Right lobe of liver (tissue), 6 donors: Measurements from ENCODE around the gene MFSD1. TPM values are rescaled to one million over a fixed set of nuclear protein-coding genes. Genes with fewer than 3 reads are reported as not detected.
A peak's percentile ranks its signal among the peaks of the same experiment; 100 is the strongest.

Source experiments
- ATAC-seq, 4 donors: fragments of 200-7000 bp; cut with Tn5 transposase; one replicate each; pipeline ENCODE4 v1.9.1; 2020; ENCODE audit warnings: mild to moderate bottlenecking in 4 of 4, moderate library complexity in 4 of 4
- DNase-seq, 3 donors: peaks; one replicate each; pipeline ENCODE4 v3.0.0-alpha.2; 2020
- H3K27ac ChIP-seq, 3 donors: fragments of 200-600 bp; one replicate each; pipeline ENCODE4 v1.8.0; 2022
- H3K27me3 ChIP-seq, 2 donors: fragments of 200-600 bp; one replicate each; pipeline ENCODE4 v1.8.0; 2022
- H3K36me3 ChIP-seq, 4 donors: fragments of 200-600 bp; sonication (generic) in 1 of 4; one replicate each; pipeline versions ENCODE4 v1.5.1 to v1.8.0; 2017 to 2022; ENCODE audit warnings: control low read depth in 1 of 4
- H3K4me1 ChIP-seq, 4 donors: fragments of 200-600 bp; sonication (generic) in 1 of 4; one replicate each; pipeline versions ENCODE4 v1.5.1 to v1.8.0; 2017 to 2022; ENCODE audit warnings: control low read depth in 1 of 4
- H3K4me3 ChIP-seq, 3 donors: fragments of 200-600 bp; one replicate each; pipeline ENCODE4 v1.8.0; 2022
- H3K9me3 ChIP-seq, 4 donors: fragments of 200-600 bp; sonication (generic) in 1 of 4; one replicate each; pipeline versions ENCODE4 v1.5.1 to v1.8.0; 2017 to 2022; ENCODE audit warnings: control low read depth in 1 of 4
- POLR2A ChIP-seq: fragments of 450-650 bp; IDR thresholded peaks from one replicate; pipeline ENCODE4 v1.6.1; 2017; ENCODE audit warnings: antibody characterized with exemption, mild to moderate bottlenecking
- WGBS: methylation state at CpG from one replicate; pipeline ENCODE4 v1.1.6; 2018; ENCODE audit warnings: low coverage, low lambda C conversion rate; ENCODE audit not compliant: insufficient coverage; ENCODE audit errors: missing lambda C conversion rate; 5-methylcytosine and 5-hydroxymethylcytosine counted together
- intact Hi-C, 2 donors: fragments of 100-400 bp; cut with DNase I; formaldehyde crosslinking; loops; one replicate each; pipeline versions ENCODE4 v1.11.2 to v1.14.1; 2022
- total RNA-seq, 6 experiments: library from RNA; depleted of rRNA in 2 of 6; stranded (reverse); fragments of >200 nt in 2 of 6; fragmentation: NEBNext Ultra II Directional in 3 of 6; extraction: Animal tissue kit (Norgen Biotek cat#: 25700) in 3 of 6; gene quantifications; one replicate each; pipeline versions ENCODE4 v1.1.0 to v1.2.4, GENCODE V29; 2016 to 2023
- TF ChIP-seq, protein P1 (sequence below), 4 donors: fragments of 200-600 bp in 3 of 4; fragments of 450-650 bp in 1 of 4; IDR thresholded peaks; one replicate each; pipeline versions ENCODE4 v1.5.1 to v1.8.0; 2016 to 2022; ENCODE audit warnings: antibody characterized with exemption in 4 of 4, mild to moderate bottlenecking in 2 of 4
- donor health status: DM: no; HTN: yes; CAD: no.
- donor health status: DM: no; HTN: no; CAD: no.
- donor health status: DM: no; HTN: no; CAD: no.
- donor health status: DM: no; HTN: yes; CAD: no.
- donor health status: DM: no; HTN: yes; CAD: no.

Gene MFSD1
- total RNA-seq, 6 experiments from 2014 or later = 25.3 to 38.5 (median 35.3) TPM

DNA sequence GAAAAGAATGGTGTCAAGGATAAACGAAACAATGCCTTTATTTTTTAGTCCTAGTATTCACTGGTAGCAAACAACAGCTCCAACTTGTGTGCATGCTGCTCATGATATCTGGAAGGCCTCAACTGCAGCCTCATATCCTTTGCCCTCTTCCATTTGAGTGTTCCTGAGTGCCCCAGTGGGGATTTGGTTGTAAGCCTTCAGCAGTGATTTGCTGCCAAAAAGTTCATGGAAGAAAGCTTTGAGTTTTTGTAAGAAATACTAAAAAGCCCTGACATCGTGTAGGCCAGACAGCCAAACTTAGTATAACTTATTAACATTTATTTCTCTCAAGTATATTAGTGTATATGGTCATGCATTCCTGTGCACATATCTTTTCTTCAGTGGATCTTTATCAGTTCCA lies 30.0 kb downstream of the MFSD1 start:
- DNase-seq (no peak), ATAC-seq (no peak)
- TF ChIP-seq, protein P1, sequence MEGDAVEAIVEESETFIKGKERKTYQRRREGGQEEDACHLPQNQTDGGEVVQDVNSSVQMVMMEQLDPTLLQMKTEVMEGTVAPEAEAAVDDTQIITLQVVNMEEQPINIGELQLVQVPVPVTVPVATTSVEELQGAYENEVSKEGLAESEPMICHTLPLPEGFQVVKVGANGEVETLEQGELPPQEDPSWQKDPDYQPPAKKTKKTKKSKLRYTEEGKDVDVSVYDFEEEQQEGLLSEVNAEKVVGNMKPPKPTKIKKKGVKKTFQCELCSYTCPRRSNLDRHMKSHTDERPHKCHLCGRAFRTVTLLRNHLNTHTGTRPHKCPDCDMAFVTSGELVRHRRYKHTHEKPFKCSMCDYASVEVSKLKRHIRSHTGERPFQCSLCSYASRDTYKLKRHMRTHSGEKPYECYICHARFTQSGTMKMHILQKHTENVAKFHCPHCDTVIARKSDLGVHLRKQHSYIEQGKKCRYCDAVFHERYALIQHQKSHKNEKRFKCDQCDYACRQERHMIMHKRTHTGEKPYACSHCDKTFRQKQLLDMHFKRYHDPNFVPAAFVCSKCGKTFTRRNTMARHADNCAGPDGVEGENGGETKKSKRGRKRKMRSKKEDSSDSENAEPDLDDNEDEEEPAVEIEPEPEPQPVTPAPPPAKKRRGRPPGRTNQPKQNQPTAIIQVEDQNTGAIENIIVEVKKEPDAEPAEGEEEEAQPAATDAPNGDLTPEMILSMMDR (IDR thresholded peaks at IDR 0.05) = no peak
- no peak for TF ChIP-seq POLR2A
- Histone ChIP-seq H3K27me3 (no peaks in the 10 kb centered on the region), H3K27ac (no peak overlapping the region), H3K4me1 (no peaks in the 10 kb centered on the region), H3K9me3 (no peaks in the 10 kb centered on the region), H3K36me3 (peaks cover 0 to 21% (median 0%) of the 10 kb centered on the region in 4 donors), H3K4me3 (no peak overlapping the region)
- WGBS = 72% methylated on average over 2 of the region's 2 CpGs
- intact Hi-C loops = no loop called here

DNA sequence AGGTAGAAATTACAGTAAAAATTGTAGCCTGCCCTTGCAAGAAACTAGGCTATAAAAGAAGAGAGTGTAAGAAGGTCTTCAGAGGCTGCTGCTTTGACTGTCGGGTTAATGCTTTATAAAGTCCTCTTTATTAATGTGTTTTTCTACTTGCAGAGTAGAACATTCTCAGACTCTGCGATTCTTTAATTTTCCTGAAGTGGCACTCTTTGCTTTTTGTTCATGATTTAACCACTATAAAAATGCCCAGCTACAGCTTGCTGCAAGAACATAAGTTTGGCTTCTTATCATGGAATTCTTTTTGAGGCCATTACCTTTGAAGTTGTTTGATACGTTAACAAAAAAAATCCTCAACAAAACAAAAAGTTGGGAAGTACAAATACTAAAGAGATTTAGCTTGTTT lies 33.8 kb downstream of the MFSD1 start:
- no peak overlapping the region for H3K27ac ChIP-seq
- no peak for ATAC-seq
- no peak overlapping the region for H3K4me3 ChIP-seq
- H3K27me3 ChIP-seq = no peaks in the 10 kb centered on the region
- WGBS = 66% methylated on average over 3 of the region's 3 CpGs
- intact Hi-C loops = no loop called here
- H3K36me3 ChIP-seq = peaks cover 0 to 2% (median 0%) of the 10 kb centered on the region in 4 donors
- H3K4me1 ChIP-seq = no peaks in the 10 kb centered on the region
- TF ChIP-seq POLR2A = no peak
- TF ChIP-seq, protein P1 (IDR thresholded peaks at IDR 0.05) = no peak
- H3K9me3 ChIP-seq = no peaks in the 10 kb centered on the region
- no peak for DNase-seq

DNA sequence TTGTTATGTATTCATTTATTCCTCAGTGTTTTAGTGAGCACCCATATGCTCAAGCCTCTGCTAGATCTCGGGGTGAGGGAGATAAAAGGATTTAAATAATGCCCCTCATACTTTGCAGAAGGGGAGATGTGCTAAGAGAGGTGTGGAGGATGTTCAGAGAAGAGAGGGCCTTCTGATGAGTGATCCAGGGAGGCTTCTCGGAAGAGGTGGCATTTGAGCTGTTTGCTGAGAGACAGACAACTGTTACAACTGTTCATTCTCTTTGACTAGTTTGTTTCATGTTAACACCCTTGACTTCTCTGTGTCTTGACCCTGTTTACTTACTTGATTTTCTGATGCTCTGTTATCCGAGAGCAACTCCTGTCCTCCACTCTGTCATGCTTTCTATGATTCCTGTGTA lies 34.5 kb downstream of the MFSD1 start:
- TF ChIP-seq, protein P1 (IDR thresholded peaks at IDR 0.05) = no peak
- TF ChIP-seq POLR2A = no peak

DNA sequence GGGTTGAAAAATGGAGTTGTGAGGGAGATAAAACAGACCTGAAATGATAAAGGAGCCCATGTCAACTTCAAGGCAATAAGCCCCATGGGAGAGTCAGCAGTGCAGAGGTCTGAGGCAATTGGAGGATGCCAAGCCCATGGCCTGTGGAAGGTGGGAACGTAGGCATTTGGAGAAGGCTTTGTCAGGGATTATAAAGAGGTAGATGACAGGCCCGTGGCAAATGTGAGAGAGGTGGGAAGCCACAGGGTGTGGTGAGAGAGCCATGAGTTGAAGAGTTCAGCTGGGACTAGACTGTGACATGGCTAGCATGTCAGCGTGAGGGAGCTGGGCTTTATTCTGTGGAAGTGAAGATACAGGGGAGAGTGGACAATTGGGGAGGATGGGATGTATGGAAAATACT lies 35.4 kb downstream of the MFSD1 start:
- Histone ChIP-seq H3K27ac (no peak overlapping the region), H3K27me3 (no peaks in the 10 kb centered on the region), H3K4me1 (no peaks in the 10 kb centered on the region), H3K36me3 (no peaks in the 10 kb centered on the region), H3K9me3 (no peaks in the 10 kb centered on the region), H3K4me3 (no peak overlapping the region)
- TF ChIP-seq, protein P1 (IDR thresholded peaks at IDR 0.05) = no peak
- TF ChIP-seq POLR2A = no peak
- 65% methylated on average over 3 of the region's 3 CpGs for WGBS
- intact Hi-C loops = no loop called here
- ATAC-seq = no peak
- DNase-seq = peak in 1 of 3 donors; percentile 16

More for the DNA sequence above, 34.5 kb downstream of the MFSD1 start:
- WGBS = 83% methylated on average over 3 of the region's 3 CpGs
- no peak overlapping the region for H3K27ac ChIP-seq
- no peaks in the 10 kb centered on the region for H3K4me1 ChIP-seq
- H3K9me3 ChIP-seq = no peaks in the 10 kb centered on the region
- intact Hi-C loops = no loop called here
- no peak for DNase-seq
- H3K36me3 ChIP-seq = no peaks in the 10 kb centered on the region
- no peaks in the 10 kb centered on the region for H3K27me3 ChIP-seq
- ATAC-seq = no peak
- H3K4me3 ChIP-seq = no peak overlapping the region

DNA sequence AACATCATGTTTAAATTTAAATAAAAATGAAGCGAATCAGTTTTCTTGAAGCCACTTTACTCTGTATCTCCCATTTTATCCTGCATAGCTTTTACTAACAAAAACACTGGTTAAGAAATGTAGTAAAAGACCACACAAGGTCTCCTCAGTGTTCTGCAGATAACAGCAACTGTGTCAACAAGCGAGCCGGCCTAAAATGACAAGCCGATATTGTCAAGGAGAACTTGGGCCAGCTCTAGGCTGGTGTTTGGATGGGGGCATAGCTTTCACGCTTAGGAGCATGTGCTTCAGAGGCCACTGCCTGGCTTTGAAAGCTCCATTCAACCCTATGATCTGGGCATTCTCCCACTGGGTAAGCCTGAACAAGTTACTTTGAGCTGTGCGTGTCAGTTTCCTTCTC lies 38.1 kb downstream of the MFSD1 start:
- Histone ChIP-seq H3K9me3 (no peaks in the 10 kb centered on the region), H3K4me3 (no peak overlapping the region), H3K27ac (no peak overlapping the region), H3K4me1 (no peaks in the 10 kb centered on the region), H3K36me3 (no peaks in the 10 kb centered on the region), H3K27me3 (no peaks in the 10 kb centered on the region)
- intact Hi-C loops = loop anchor here in 1 of 2 donors (5.0 kb wide), 1 partner anchor 417 kb away; no protein-coding TSS in a partner anchor
- 55% methylated on average over 4 of the region's 6 CpGs for WGBS
- no peak for ATAC-seq
- TF ChIP-seq, protein P1 (IDR thresholded peaks at IDR 0.05) = no peak
- TF ChIP-seq POLR2A = no peak
- no peak for DNase-seq
